Muscle layer of duodenum (tissue), 2 donors: ENCODE measurements around the gene EME2.

Source experiments
- H3K27ac ChIP-seq: one replicate; pipeline ENCODE4 v1.7.0; 2013; ENCODE audit warnings: mild to moderate bottlenecking, low read length
- H3K27me3 ChIP-seq: one replicate; pipeline ENCODE4 v1.7.0; 2013; ENCODE audit warnings: low read depth, mild to moderate bottlenecking, control low read depth, low read length
- H3K36me3 ChIP-seq, 2 donors: one replicate each; pipeline ENCODE4 v1.7.0; 2013; ENCODE audit warnings: low read length in 2 of 2, control low read depth in 1 of 2, mild to moderate bottlenecking in 1 of 2; ENCODE audit not compliant: insufficient read depth in 2 of 2, control insufficient read depth in 1 of 2
- H3K4me1 ChIP-seq, 2 donors: one replicate each; pipeline ENCODE4 v1.7.0; 2013; ENCODE audit warnings: low read length in 2 of 2, mild to moderate bottlenecking in 2 of 2, control low read depth in 1 of 2, moderate library complexity in 1 of 2; ENCODE audit not compliant: insufficient read depth in 2 of 2, control insufficient read depth in 1 of 2
- H3K4me3 ChIP-seq, 2 donors: one replicate each; pipeline ENCODE4 v1.7.0; 2013; ENCODE audit warnings: low read length in 2 of 2, low read depth in 1 of 2, mild to moderate bottlenecking in 1 of 2
- H3K9me3 ChIP-seq, 2 donors: one replicate each; pipeline ENCODE4 v1.7.0; 2013; ENCODE audit warnings: low read length in 2 of 2, control low read depth in 1 of 2, mild to moderate bottlenecking in 1 of 2; ENCODE audit not compliant: control insufficient read depth in 1 of 2
- donor health status: healthy.

The EME2 gene

GRCh38 chr16:1807626-1808025 lies 35.0 kb downstream of the EME2 start:
- H3K27ac ChIP-seq = no peak overlapping the region
- no peaks in the 10 kb centered on the region for H3K9me3 ChIP-seq
- H3K27me3 ChIP-seq = no peaks in the 10 kb centered on the region
- H3K4me3 ChIP-seq = no peak overlapping the region
- peaks cover 10 to 38% of the 10 kb centered on the region in 2 donors for H3K36me3 ChIP-seq
- no peaks in the 10 kb centered on the region for H3K4me1 ChIP-seq

GRCh38 chr16:1808691-1809090 lies 36.1 kb downstream of the EME2 start:
- Histone ChIP-seq H3K27ac (no peak overlapping the region), H3K4me1 (no peaks in the 10 kb centered on the region), H3K4me3 (no peak overlapping the region), H3K27me3 (no peaks in the 10 kb centered on the region), H3K9me3 (no peaks in the 10 kb centered on the region), H3K36me3 (peaks cover 11 to 40% of the 10 kb centered on the region in 2 donors)

- Histone ChIP-seq H3K4me3 (no peak overlapping the region), H3K4me1 (no peaks in the 10 kb centered on the region), H3K9me3 (no peaks in the 10 kb centered on the region), H3K27me3 (no peaks in the 10 kb centered on the region), H3K27ac (no peak overlapping the region), H3K36me3 (peaks cover 14 to 40% of the 10 kb centered on the region in 2 donors)
Measured at GRCh38 chr16:1809281-1809801, 36.7 kb downstream of the EME2 start.

GRCh38 chr16:1810106-1810505 lies 37.5 kb downstream of the EME2 start:
- Histone ChIP-seq H3K27ac (no peak overlapping the region), H3K4me3 (no peak overlapping the region), H3K4me1 (no peaks in the 10 kb centered on the region), H3K9me3 (no peaks in the 10 kb centered on the region), H3K36me3 (peaks cover 16 to 41% of the 10 kb centered on the region in 2 donors), H3K27me3 (no peaks in the 10 kb centered on the region)

- Histone ChIP-seq H3K27me3 (no peaks in the 10 kb centered on the region), H3K4me1 (no peaks in the 10 kb centered on the region), H3K9me3 (no peaks in the 10 kb centered on the region), H3K36me3 (peaks cover 20 to 46% of the 10 kb centered on the region in 2 donors), H3K4me3 (no peak overlapping the region), H3K27ac (no peak overlapping the region)
Measured at GRCh38 chr16:1810536-1810935, 37.9 kb downstream of the EME2 start.

GRCh38 chr16:1812732-1813163 lies 40.1 kb downstream of the EME2 start:
- Histone ChIP-seq H3K27ac (no peak overlapping the region), H3K27me3 (no peaks in the 10 kb centered on the region), H3K36me3 (peaks cover 22 to 54% of the 10 kb centered on the region in 2 donors), H3K4me3 (no peak overlapping the region), H3K9me3 (no peaks in the 10 kb centered on the region), H3K4me1 (no peaks in the 10 kb centered on the region)

- no peak overlapping the region for H3K4me3 ChIP-seq
- H3K27ac ChIP-seq = no peak overlapping the region
- H3K36me3 ChIP-seq = peaks cover 17 to 57% of the 10 kb centered on the region in 2 donors
- no peaks in the 10 kb centered on the region for H3K9me3 ChIP-seq
- no peaks in the 10 kb centered on the region for H3K4me1 ChIP-seq
- H3K27me3 ChIP-seq = no peaks in the 10 kb centered on the region
Measured at GRCh38 chr16:1815461-1815860, 42.9 kb downstream of the EME2 start.

- Histone ChIP-seq H3K27ac (no peak overlapping the region), H3K4me1 (no peaks in the 10 kb centered on the region), H3K27me3 (no peaks in the 10 kb centered on the region), H3K4me3 (no peak overlapping the region), H3K36me3 (peaks cover 17 to 66% of the 10 kb centered on the region in 2 donors), H3K9me3 (no peaks in the 10 kb centered on the region)
Measured at GRCh38 chr16:1816396-1817275, 44.0 kb downstream of the EME2 start.

GRCh38 chr16:1817276-1817589 lies 44.6 kb downstream of the EME2 start:
- Histone ChIP-seq H3K9me3 (no peaks in the 10 kb centered on the region), H3K4me3 (no peak overlapping the region), H3K27me3 (no peaks in the 10 kb centered on the region), H3K27ac (no peak overlapping the region), H3K36me3 (peaks cover 17 to 72% of the 10 kb centered on the region in 2 donors), H3K4me1 (no peaks in the 10 kb centered on the region)

- peaks cover 21 to 76% of the 10 kb centered on the region in 2 donors for H3K36me3 ChIP-seq
- H3K4me3 ChIP-seq = no peak overlapping the region
- no peak overlapping the region for H3K27ac ChIP-seq
- no peaks in the 10 kb centered on the region for H3K27me3 ChIP-seq
- H3K9me3 ChIP-seq = no peaks in the 10 kb centered on the region
- no peaks in the 10 kb centered on the region for H3K4me1 ChIP-seq
Measured at GRCh38 chr16:1817716-1818115, 45.1 kb downstream of the EME2 start.

- Histone ChIP-seq H3K27me3 (no peaks in the 10 kb centered on the region), H3K4me3 (no peak overlapping the region), H3K4me1 (no peaks in the 10 kb centered on the region), H3K9me3 (no peaks in the 10 kb centered on the region), H3K27ac (no peak overlapping the region), H3K36me3 (peaks cover 21 to 78% of the 10 kb centered on the region in 2 donors)
Measured at GRCh38 chr16:1818204-1818872, 45.7 kb downstream of the EME2 start.
